OCI-LY7 (cell line): ENCODE measurements around the gene SLC9A9. TPM values are rescaled to one million over a fixed set of nuclear protein-coding genes. Genes with fewer than 3 reads are reported as not detected.

Experiments
- BruUV-seq: library from RNA; stranded (reverse); fragments of 400-500 nt; replicated peaks from 2 replicates; lab custom pipeline; 2021; lab: Mats Ljungman, UMichigan
- CTCF ChIA-PET: fragments of 300-600 bp; sonication (Branson Sonifier 250); formaldehyde crosslinking; loops from one replicate; lab custom pipeline; 2022; ENCODE audit warnings: antibody characterized with exemption; ENCODE audit not compliant: unreplicated experiment; lab: Charles Lee
- POLR2A ChIA-PET: fragments of 300-600 bp; sonication (Branson Sonifier 250); formaldehyde crosslinking; loops from one replicate; lab custom pipeline; 2022; ENCODE audit warnings: antibody characterized with exemption; lab: Charles Lee
- DNase-seq: peaks from one replicate; pipeline ENCODE4 v3.0.0-alpha.2; 2015; ENCODE audit warnings: low spot score
- H2AFZ ChIP-seq: fragments of 200-600 bp; sonication (generic), shearing (Covaris generic); 2 replicates; pipeline ENCODE4 v1.6.1; 2014; ENCODE audit warnings: mild to moderate bottlenecking, antibody characterized with exemption, low read length, moderate library complexity
- H3K27ac ChIP-seq: fragments of 200-600 bp; sonication (generic); 2 replicates; pipeline ENCODE4 v1.5.1; 2014; ENCODE audit warnings: mixed run types, low read depth, mild to moderate bottlenecking, moderate library complexity, low read length, inconsistent platforms; ENCODE audit not compliant: poor library complexity, severe bottlenecking
- H3K36me3 ChIP-seq: fragments of 200-600 bp; sonication (generic); 2 replicates; pipeline ENCODE4 v1.6.1; 2014; ENCODE audit warnings: mild to moderate bottlenecking, antibody characterized with exemption, low read length, moderate library complexity, mixed read lengths; ENCODE audit not compliant: insufficient read depth
- H3K4me1 ChIP-seq: fragments of 200-600 bp; sonication (generic); 2 replicates; pipeline ENCODE4 v1.5.1; 2014; ENCODE audit warnings: mild to moderate bottlenecking, low read length; ENCODE audit not compliant: insufficient read depth, poor library complexity, severe bottlenecking
- H3K4me2 ChIP-seq: fragments of 200-600 bp; sonication (generic); 2 replicates; pipeline ENCODE4 v1.6.1; 2014; ENCODE audit warnings: mild to moderate bottlenecking, low read length
- H3K4me3 ChIP-seq: fragments of 200-600 bp; sonication (generic); 2 replicates; pipeline ENCODE4 v1.5.1; 2014; ENCODE audit warnings: mild to moderate bottlenecking, low read depth, low read length; ENCODE audit not compliant: poor library complexity, severe bottlenecking
- H3K79me2 ChIP-seq: fragments of 200-600 bp; sonication (generic); 2 replicates; pipeline ENCODE4 v1.6.1; 2016; ENCODE audit warnings: low read depth, mild to moderate bottlenecking, low read length, moderate library complexity, mixed read lengths; ENCODE audit not compliant: insufficient read depth
- H3K9me2 ChIP-seq: fragments of 200-600 bp; sonication (generic); 2 replicates; pipeline ENCODE4 v1.6.1; 2016; ENCODE audit warnings: mild to moderate bottlenecking, low read length, mixed read lengths; ENCODE audit not compliant: insufficient read depth
- H3K9me3 ChIP-seq: fragments of 200-600 bp; sonication (generic); 2 replicates; pipeline ENCODE4 v1.6.1; 2014; ENCODE audit warnings: mild to moderate bottlenecking, mixed run types, low read length, mixed read lengths
- H4K20me1 ChIP-seq: fragments of 200-600 bp; sonication (generic); 2 replicates; pipeline ENCODE4 v1.6.1; 2014; ENCODE audit warnings: mild to moderate bottlenecking, antibody characterized with exemption, low read length, moderate library complexity, mixed read lengths; ENCODE audit not compliant: insufficient read depth
- CTCF ChIP-seq: fragments of 200-600 bp; sonication (generic); conservative IDR thresholded peaks from 2 replicates; pipeline ENCODE4 v1.5.1; 2014; ENCODE audit warnings: mild to moderate bottlenecking, antibody characterized with exemption, low read length, moderate library complexity, mixed read lengths
- EZH2phosphoT487 ChIP-seq: fragments of 200-600 bp; sonication (generic); IDR thresholded peaks from 2 replicates; pipeline ENCODE4 v1.6.1; 2018; ENCODE audit warnings: low read depth, borderline replicate concordance, mild to moderate bottlenecking, mixed run types, antibody characterized with exemption, low read length, moderate library complexity, mixed read lengths
- intact Hi-C: fragments of 100-400 bp; cut with micrococcal nuclease; formaldehyde crosslinking; loops from one replicate; pipeline ENCODE4 v1.10.0; 2022; ENCODE audit not compliant: unreplicated experiment
- total RNA-seq, 2 experiments: library from RNA; depleted of rRNA in 1 of 2; stranded (reverse); fragments of >200 nt in 1 of 2; shearing (Covaris generic) in 1 of 2; gene quantifications; 2 replicates each; pipeline ENCODE4 v1.2.3, GENCODE V29; 2014 to 2022

The SLC9A9 gene
- total RNA-seq, 2 experiments from 2014 or later, result 9.3 to 14.8 TPM

GRCh38 chr3:143896486-143896885 lies 48.2 kb upstream of the SLC9A9 start:
- intact Hi-C loops, result no loop called here
- CTCF ChIA-PET, result no interaction called here
- H3K9me2 ChIP-seq, result no peaks in the 10 kb centered on the region
- H4K20me1 ChIP-seq, result no peaks in the 10 kb centered on the region
- BruUV-seq, result no TSS peak
- no peak for DNase-seq
- no peaks in the 10 kb centered on the region for H3K36me3 ChIP-seq
- H3K4me2 ChIP-seq, result no peak overlapping the region
- H2AFZ ChIP-seq, result no peak overlapping the region
- H3K27ac ChIP-seq, result no peak overlapping the region
- H3K79me2 ChIP-seq, result no peaks in the 10 kb centered on the region
- TF ChIP-seq EZH2phosphoT487, result no peak
- no peak for TF ChIP-seq CTCF
- no peaks in the 10 kb centered on the region for H3K9me3 ChIP-seq
- no peaks in the 10 kb centered on the region for H3K4me1 ChIP-seq
- POLR2A ChIA-PET, result interaction anchor here (1.1 kb wide), 1 partner anchor 11 kb away, joined by 7 read pairs; no protein-coding TSS in a partner anchor
- H3K4me3 ChIP-seq, result no peak overlapping the region

- intact Hi-C loops, result no loop called here
- Histone ChIP-seq H3K9me3 (no peaks in the 10 kb centered on the region), H3K36me3 (no peaks in the 10 kb centered on the region), H3K27ac (no peak overlapping the region), H3K9me2 (no peaks in the 10 kb centered on the region), H4K20me1 (no peaks in the 10 kb centered on the region), H3K79me2 (no peaks in the 10 kb centered on the region), H3K4me3 (no peak overlapping the region), H3K4me1 (no peaks in the 10 kb centered on the region), H3K4me2 (no peak overlapping the region), H2AFZ (no peak overlapping the region)
- DNase-seq, result peak; percentile 3
- ChIA-PET CTCF (no interaction called here), POLR2A (interaction anchor here (0.7 to 1.1 kb wide), 2 partner anchors 10 to 623 kb away, joined by 5 to 7 read pairs; no protein-coding TSS in a partner anchor)
- BruUV-seq, result no TSS peak
- TF ChIP-seq CTCF (peak; percentile 69), EZH2phosphoT487 (no peak)
These were observed 47.5 kb upstream of the SLC9A9 start for GRCh38 chr3:143895805-143896204.

DNA sequence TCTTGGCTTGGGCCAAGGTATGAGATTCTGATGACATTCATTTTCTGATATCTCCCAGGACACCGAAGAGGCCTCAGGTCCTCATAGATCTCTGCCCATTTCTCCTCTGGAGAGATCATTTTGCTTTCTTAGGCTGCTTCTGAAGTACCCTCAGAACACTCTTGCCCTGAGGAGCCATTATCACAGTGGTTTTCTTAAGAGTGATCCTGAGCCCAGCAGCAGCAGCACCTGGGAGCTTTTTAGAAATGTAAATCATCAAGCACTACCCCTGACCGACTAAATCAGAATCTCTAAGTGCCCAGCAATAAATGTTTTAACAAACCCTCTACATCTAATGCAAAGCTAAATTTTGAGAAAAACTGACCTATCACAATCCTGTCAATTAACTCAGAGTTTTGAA lies 40.6 kb upstream of the SLC9A9 start:
- ChIA-PET CTCF (no interaction called here), POLR2A (no interaction called here)
- Histone ChIP-seq H2AFZ (no peak overlapping the region), H3K9me3 (no peaks in the 10 kb centered on the region), H4K20me1 (no peaks in the 10 kb centered on the region), H3K9me2 (no peaks in the 10 kb centered on the region), H3K36me3 (no peaks in the 10 kb centered on the region), H3K4me3 (no peak overlapping the region), H3K4me1 (no peaks in the 10 kb centered on the region), H3K27ac (no peak overlapping the region), H3K4me2 (no peak overlapping the region), H3K79me2 (no peaks in the 10 kb centered on the region)
- TF ChIP-seq EZH2phosphoT487 (no peak), CTCF (no peak)
- intact Hi-C loops, result no loop called here
- DNase-seq, result no peak
- no TSS peak for BruUV-seq
